ENCODE results near the gene DDX10. TPM values are rescaled to one million over a fixed set of nuclear protein-coding genes. Genes with fewer than 3 reads are reported as not detected.

DDX10 gene
- total RNA-seq (2021; fragmentation: NEBNext Ultra II Directional; extraction: Animal tissue kit (Norgen Biotek cat#: 25700)) = 44.9 and 52.2 TPM in 2 replicates
- 27.7 and 49.2 TPM in 2 replicates for polyA plus RNA-seq (2011; rRNA removed)
- 35.2 TPM for polyA plus RNA-seq (2011; cell fraction: cytosol; rRNA removed)
- polyA plus RNA-seq (2011; cell fraction: nucleus; rRNA removed) = 26.5 TPM
- 30.4 to 47.2 TPM (median 35.5 TPM) in 4 replicates for polyA plus RNA-seq (2012, experiment 1 of 2)
- 3.4 TPM for polyA plus RNA-seq (2012, experiment 2 of 2)
- 64.9 TPM for polyA plus RNA-seq (2013, experiment 1 of 2)
- polyA plus RNA-seq (2013, experiment 2 of 2) = 69.2 TPM
- 51.9 and 52.4 TPM in 2 replicates for polyA minus RNA-seq (2011; rRNA and poly(A)+ RNA removed)
- polyA minus RNA-seq (2011; cell fraction: cytosol; rRNA and poly(A)+ RNA removed) = 18.6 TPM
- polyA minus RNA-seq (2011; cell fraction: nucleus; rRNA and poly(A)+ RNA removed) = 63.7 TPM
- long read RNA-seq, experiment 1, partial matches to known transcripts = 21 of 23 reads
- long read RNA-seq, experiment 1, other reads (novel, unspliced or antisense) = 1 of 23 reads
- long read RNA-seq, experiment 2, transcript DDX10-201 (18 exons, 3,264 nt) = major isoform, 25 of 113 reads
- long read RNA-seq, experiment 2, partial matches to known transcripts = 83 of 113 reads
- long read RNA-seq, experiment 2, other reads (novel, unspliced or antisense) = 4 of 113 reads

DNA sequence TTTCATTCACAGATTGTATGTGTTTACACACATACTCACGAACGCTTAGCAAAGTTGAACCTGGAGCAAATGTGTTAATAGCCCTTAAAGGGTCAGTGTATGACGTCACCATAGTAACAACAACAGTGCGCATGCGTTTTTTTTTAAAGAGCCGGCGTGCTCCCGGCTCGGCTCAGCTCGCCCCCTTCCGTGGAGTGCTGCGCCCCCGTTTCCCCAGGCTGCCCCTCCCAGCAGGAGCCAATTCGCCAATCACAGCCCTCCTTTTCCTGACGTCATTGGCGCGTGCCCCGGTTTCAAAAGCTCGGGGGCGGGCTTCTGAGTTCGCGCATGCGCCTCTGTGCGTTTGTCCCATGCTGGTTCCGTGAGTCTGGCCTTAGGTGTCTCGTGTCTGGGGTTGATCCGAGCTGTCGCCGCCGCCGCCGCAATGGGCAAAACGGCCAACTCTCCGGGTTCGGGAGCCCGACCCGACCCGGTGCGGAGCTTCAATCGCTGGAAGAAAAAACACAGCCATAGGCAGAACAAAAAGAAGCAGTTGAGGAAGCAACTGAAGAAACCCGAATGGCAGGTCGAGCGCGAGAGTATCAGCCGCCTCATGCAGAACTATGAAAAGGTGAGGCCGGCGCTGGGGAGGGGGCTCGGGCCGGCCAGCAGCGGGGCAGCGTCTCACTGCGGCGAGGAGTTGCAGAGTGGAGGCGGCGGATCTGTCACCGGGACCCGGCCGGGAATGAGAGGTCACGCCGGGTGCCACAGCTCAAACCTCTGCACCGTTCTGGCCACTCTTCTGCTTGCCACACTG, at the start of gene DDX10:
Gene DDX10 (plus strand): TSS at position 340 of the 796 bp plus-strand sequence. CDS start 85 bp downstream, at position 425.
- FAIRE-seq = peak; percentile 85
- Histone ChIP-seq H3K14ac (ENCODE audit: insufficient read length) (no peak within 1 kb of the TSS), H3K4me3 (ENCODE audit: extremely low read depth in 1 of 4, insufficient read depth in 2 of 4, low read depth in 3 of 4, low read length in 4 of 4) (peak within 1 kb of the TSS; percentile 69 to 94 (median 78)), H3K36me3 (ENCODE audit: control insufficient read depth in 2 of 4, insufficient read depth in 4 of 4, low read length in 3 of 4) (peaks cover 0 to 10% (median 1%) of the 10 kb centered on the region in 4 experiments; a peak in 3 of 8 replicates), H2BK5ac (ENCODE audit: low read depth, low read length) (no peak within 1 kb of the TSS; the same call in 1 of the 2 replicates), H2BK120ac (replicated peaks; ENCODE audit: low read depth, low read length) (no peak within 1 kb of the TSS), H2BK12ac (ENCODE audit: low read depth, low read length) (no peak within 1 kb of the TSS), H3K4me2 (ENCODE audit: insufficient read depth in 1 of 2, low read depth in 2 of 2, low read length in 2 of 2) (peak within 1 kb of the TSS; percentile 69 to 93), H3K56ac (replicated peaks; ENCODE audit: insufficient read length, low read depth, low read length) (no peak within 1 kb of the TSS), H4K20me1 (replicated peaks in 1 of 2; ENCODE audit: control insufficient read depth in 1 of 2, insufficient read depth in 2 of 2, low read length in 2 of 2) (peaks cover 2 to 7% of the 10 kb centered on the region in 2 experiments), H3K79me1 (ENCODE audit: low read depth, low read length) (peaks cover 5% of the 10 kb centered on the region), H3K79me2 (ENCODE audit: control insufficient read depth in 1 of 2, insufficient read depth in 2 of 2, low read length in 2 of 2) (peaks cover 18 to 49% of the 10 kb centered on the region in 2 experiments), H2BK15ac (ENCODE audit: low read length) (no peak within 1 kb of the TSS), H4K5ac (ENCODE audit: insufficient read length, low read depth, low read length) (no peak within 1 kb of the TSS), H3K9ac (replicated peaks in 1 of 4; ENCODE audit: extremely low read depth in 1 of 4, low read depth in 3 of 4, low read length in 3 of 4) (peak within 1 kb of the TSS; percentile 68 to 84 (median 79)), H3K9me3 (ENCODE audit: insufficient read depth in 2 of 2, low read depth in 1 of 2, low read length in 1 of 2) (no peaks in the 10 kb centered on the region), H4K91ac (replicated peaks; ENCODE audit: insufficient read length, low read length) (no peak within 1 kb of the TSS), H2BK20ac (ENCODE audit: low read length) (no peak within 1 kb of the TSS), H3K4ac (replicated peaks; ENCODE audit: insufficient read length, low read depth, low read length) (peak within 1 kb of the TSS; percentile 32), H3K18ac (ENCODE audit: extremely low read depth, low read length) (no peak within 1 kb of the TSS), H3K23me2 (ENCODE audit: low read depth, low read length) (no peaks in the 10 kb centered on the region), H3K23ac (ENCODE audit: insufficient read length) (no peak within 1 kb of the TSS), H2AK5ac (ENCODE audit: low read depth, low read length) (no peak within 1 kb of the TSS; the same call in 1 of the 2 replicates), H3K27me3 (replicated peaks in 1 of 4; ENCODE audit: control insufficient read depth in 3 of 4, extremely low read depth in 1 of 4, insufficient read depth in 3 of 4, low read length in 3 of 4) (no peaks in the 10 kb centered on the region), H3K4me1 (replicated peaks in 1 of 4; ENCODE audit: control insufficient read depth in 3 of 4, insufficient read depth in 4 of 4, low read length in 3 of 4) (peaks cover 0 to 6% (median 4%) of the 10 kb centered on the region in 4 experiments; a peak in 4 of 7 replicates), H3K27ac (ENCODE audit: low read depth, low read length) (no peak within 1 kb of the TSS), H4K8ac (ENCODE audit: extremely low read depth, insufficient read depth, low read length) (peak within 1 kb of the TSS; percentile 65), H2AFZ (ENCODE audit: low read length) (peak within 1 kb of the TSS; percentile 82; the same call in 1 of the 2 replicates)
- ChIA-PET POLR2A (ENCODE audit: partially characterized antibody) (interaction anchor here (0.9 to 1.5 kb wide), 3 partner anchors 9 to 12 kb away, joined by 3 to 4 read pairs (median 3); no protein-coding TSS in a partner anchor), CTCF (ENCODE audit: partially characterized antibody) (interaction anchor here (1.5 to 2.5 kb wide), 3 partner anchors 11 to 18 kb away, joined by 4 to 11 read pairs (median 5); no protein-coding TSS in a partner anchor)
- peak; percentile 94 to 98 for DNase-seq (ENCODE audit: low read depth in 1 of 2, low spot score in 2 of 2)
- WGBS, 2 experiments (ENCODE audit: extremely low coverage in 1 of 2, insufficient coverage in 1 of 2, insufficient read length in 1 of 2, insufficient replicate concordance in 2 of 2, low coverage in 1 of 2, low lambda C conversion rate in 2 of 2, missing lambda C conversion rate in 1 of 2) = 1% methylated on average over 60 of the region's 61 CpGs; no CpG with 5 or more reads in 1 of the 2 experiments
- TF ChIP-seq SP4 (IDR thresholded peaks at IDR 0.05; ENCODE audit: low read length) = no peak
- no peak for TF ChIP-seq RXRA (IDR thresholded peaks at IDR 0.05; ENCODE audit: insufficient read depth, low read depth, low read length)
- no peak for TF ChIP-seq ZNF274 (IDR thresholded peaks at IDR 0.05; ENCODE audit: borderline replicate concordance, extremely low read depth, low read length)
- peak; percentile 99 for TF ChIP-seq JUND (IDR thresholded peaks at IDR 0.05; ENCODE audit: low read length)
- no peak for TF ChIP-seq SUZ12 (IDR thresholded peaks at IDR 0.05; ENCODE audit: low read length)
- TF ChIP-seq HDAC6 (IDR thresholded peaks at IDR 0.05; ENCODE audit: low read depth, low read length) = no peak
- no peak for TF ChIP-seq EP300 (IDR thresholded peaks at IDR 0.05; ENCODE audit: borderline replicate concordance in 1 of 2, low read depth in 2 of 2, low read length in 2 of 2)
- no peak for TF ChIP-seq CBX5 (IDR thresholded peaks at IDR 0.05; ENCODE audit: low read depth, low read length)

Measured in H1 (cell line).